Measurements from ENCODE around the gene DPYSL4. TPM values are rescaled to one million over a fixed set of nuclear protein-coding genes. Genes with fewer than 3 reads are reported as not detected.

DPYSL4 gene
- total RNA-seq, 1 donor from 2014 or later, result 0.53 TPM

DNA sequence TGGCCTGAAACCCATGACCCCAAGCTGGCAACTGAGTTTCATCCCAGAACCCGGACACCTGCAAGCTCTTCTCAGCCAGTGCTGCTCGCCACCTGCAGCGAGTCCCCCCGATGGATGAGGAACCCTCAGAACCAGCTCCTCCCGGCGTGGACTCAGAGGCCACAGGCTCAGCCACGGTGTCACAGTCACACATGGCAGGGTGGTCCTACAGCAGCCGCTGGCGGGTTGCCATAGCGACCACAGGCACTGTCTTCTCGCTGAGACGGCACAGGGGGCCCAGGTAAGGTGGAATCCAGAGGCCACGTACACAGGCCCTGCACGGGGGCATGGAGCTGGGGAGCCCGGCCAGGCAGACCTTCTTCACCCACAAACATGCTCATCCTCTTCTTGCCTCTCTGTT, 53.4 kb downstream of the DPYSL4 start:
- ChIA-PET CTCF (no interaction called here), POLR2A (no interaction called here)
- no peak overlapping the region for H3K27ac Mint-ChIP-seq
- no peaks in the 10 kb centered on the region for H3K4me1 Mint-ChIP-seq
- TF ChIP-seq, protein P1, sequence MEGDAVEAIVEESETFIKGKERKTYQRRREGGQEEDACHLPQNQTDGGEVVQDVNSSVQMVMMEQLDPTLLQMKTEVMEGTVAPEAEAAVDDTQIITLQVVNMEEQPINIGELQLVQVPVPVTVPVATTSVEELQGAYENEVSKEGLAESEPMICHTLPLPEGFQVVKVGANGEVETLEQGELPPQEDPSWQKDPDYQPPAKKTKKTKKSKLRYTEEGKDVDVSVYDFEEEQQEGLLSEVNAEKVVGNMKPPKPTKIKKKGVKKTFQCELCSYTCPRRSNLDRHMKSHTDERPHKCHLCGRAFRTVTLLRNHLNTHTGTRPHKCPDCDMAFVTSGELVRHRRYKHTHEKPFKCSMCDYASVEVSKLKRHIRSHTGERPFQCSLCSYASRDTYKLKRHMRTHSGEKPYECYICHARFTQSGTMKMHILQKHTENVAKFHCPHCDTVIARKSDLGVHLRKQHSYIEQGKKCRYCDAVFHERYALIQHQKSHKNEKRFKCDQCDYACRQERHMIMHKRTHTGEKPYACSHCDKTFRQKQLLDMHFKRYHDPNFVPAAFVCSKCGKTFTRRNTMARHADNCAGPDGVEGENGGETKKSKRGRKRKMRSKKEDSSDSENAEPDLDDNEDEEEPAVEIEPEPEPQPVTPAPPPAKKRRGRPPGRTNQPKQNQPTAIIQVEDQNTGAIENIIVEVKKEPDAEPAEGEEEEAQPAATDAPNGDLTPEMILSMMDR (IDR thresholded peaks at IDR 0.05), result no peak
- no peaks in the 10 kb centered on the region for H3K27me3 Mint-ChIP-seq
- no peak for ATAC-seq (ENCODE audit: low read depth)
- no peaks in the 10 kb centered on the region for H3K36me3 Mint-ChIP-seq (ENCODE audit: low read depth)
- H3K4me3 Mint-ChIP-seq, result no peak overlapping the region
- intact Hi-C loops (cut with micrococcal nuclease), result no loop called here
- H3K9me3 Mint-ChIP-seq, result no peaks in the 10 kb centered on the region
- no peak for DNase-seq

DNA sequence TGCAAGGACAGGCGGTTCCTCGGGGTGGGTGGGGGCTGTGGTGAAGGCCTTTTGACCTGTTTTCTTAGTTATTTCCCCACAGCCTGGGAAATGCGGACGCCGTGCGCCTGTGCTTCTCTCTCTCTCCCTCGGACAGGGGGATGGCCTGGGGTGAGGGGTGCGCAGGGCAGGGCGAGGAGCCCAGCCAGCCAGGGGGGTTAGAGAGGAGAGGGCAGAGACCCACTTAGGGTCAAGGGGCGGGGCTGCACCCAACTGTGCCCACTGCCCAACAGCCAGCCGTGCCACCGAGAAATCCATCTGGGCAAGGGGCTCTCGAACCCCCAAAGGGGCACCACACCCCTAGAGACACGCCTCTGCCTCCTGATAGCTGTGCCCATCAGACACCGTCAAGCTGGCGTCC, 53.8 kb downstream of the DPYSL4 start:
- no peak overlapping the region for H3K4me3 Mint-ChIP-seq
- no peaks in the 10 kb centered on the region for H3K36me3 Mint-ChIP-seq (ENCODE audit: low read depth)
- DNase-seq (no peak), ATAC-seq (ENCODE audit: low read depth) (no peak)
- H3K4me1 Mint-ChIP-seq, result no peaks in the 10 kb centered on the region
- TF ChIP-seq, protein P1 (IDR thresholded peaks at IDR 0.05), result no peak
- ChIA-PET CTCF (no interaction called here), POLR2A (no interaction called here)
- intact Hi-C loops (cut with micrococcal nuclease), result no loop called here
- no peak overlapping the region for H3K27ac Mint-ChIP-seq
- H3K27me3 Mint-ChIP-seq, result no peaks in the 10 kb centered on the region
- H3K9me3 Mint-ChIP-seq, result no peaks in the 10 kb centered on the region

DNA sequence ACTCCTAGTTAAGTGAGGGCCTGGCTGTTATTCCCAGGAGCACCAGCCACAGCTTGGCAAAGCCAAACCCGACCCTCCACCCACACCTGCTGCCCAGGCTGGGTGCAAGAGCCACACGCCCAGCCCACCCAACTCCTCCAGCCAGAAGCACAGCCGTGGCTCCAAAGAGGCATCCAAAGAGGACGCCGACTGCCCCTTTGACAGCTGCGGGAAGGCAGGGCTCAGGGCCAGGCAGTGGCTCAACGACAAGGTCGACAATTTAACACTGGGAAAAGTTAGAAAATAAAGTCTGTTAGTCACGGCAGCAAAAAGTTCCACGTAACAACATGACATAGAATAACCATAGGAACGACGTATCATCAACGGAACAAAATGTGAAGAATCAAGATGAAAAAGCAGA, 54.3 kb downstream of the DPYSL4 start:
- Mint-ChIP-seq H3K9me3 (no peaks in the 10 kb centered on the region), H3K36me3 (ENCODE audit: low read depth) (no peaks in the 10 kb centered on the region), H3K27ac (no peak overlapping the region), H3K27me3 (no peaks in the 10 kb centered on the region), H3K4me1 (no peaks in the 10 kb centered on the region), H3K4me3 (no peak overlapping the region)
- ATAC-seq (ENCODE audit: low read depth) (no peak), DNase-seq (no peak)
- CTCF ChIA-PET, result no interaction called here
- intact Hi-C loops (cut with micrococcal nuclease), result no loop called here
- TF ChIP-seq, protein P1 (IDR thresholded peaks at IDR 0.05), result no peak
- POLR2A ChIA-PET, result no interaction called here

DNA sequence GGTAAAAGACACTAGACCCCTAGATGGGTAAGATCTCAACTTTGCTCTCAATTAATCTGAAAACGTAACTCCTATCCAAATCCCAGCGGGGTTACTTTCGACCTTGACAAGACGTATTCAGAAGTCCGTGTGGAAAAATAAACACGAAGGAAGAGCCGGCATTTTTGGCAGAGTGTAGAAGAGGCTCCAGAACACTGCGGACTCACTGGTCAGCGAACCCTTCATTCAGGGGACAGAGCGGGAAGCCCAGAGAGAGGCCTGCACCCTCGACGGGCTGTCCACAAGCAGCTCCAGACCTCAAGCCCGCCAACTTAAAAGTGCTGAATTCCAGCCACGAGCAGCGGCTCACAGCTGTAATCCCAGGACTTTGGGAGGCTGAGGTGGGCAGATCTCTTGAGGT, 54.7 kb downstream of the DPYSL4 start:
- Mint-ChIP-seq H3K9me3 (no peaks in the 10 kb centered on the region), H3K4me1 (no peaks in the 10 kb centered on the region), H3K27me3 (no peaks in the 10 kb centered on the region), H3K36me3 (ENCODE audit: low read depth) (no peaks in the 10 kb centered on the region), H3K27ac (no peak overlapping the region), H3K4me3 (no peak overlapping the region)
- CTCF ChIA-PET, result no interaction called here
- ATAC-seq (ENCODE audit: low read depth) (no peak), DNase-seq (no peak)
- POLR2A ChIA-PET, result no interaction called here
- TF ChIP-seq, protein P1 (IDR thresholded peaks at IDR 0.05), result no peak
- intact Hi-C loops (cut with micrococcal nuclease), result no loop called here

DNA sequence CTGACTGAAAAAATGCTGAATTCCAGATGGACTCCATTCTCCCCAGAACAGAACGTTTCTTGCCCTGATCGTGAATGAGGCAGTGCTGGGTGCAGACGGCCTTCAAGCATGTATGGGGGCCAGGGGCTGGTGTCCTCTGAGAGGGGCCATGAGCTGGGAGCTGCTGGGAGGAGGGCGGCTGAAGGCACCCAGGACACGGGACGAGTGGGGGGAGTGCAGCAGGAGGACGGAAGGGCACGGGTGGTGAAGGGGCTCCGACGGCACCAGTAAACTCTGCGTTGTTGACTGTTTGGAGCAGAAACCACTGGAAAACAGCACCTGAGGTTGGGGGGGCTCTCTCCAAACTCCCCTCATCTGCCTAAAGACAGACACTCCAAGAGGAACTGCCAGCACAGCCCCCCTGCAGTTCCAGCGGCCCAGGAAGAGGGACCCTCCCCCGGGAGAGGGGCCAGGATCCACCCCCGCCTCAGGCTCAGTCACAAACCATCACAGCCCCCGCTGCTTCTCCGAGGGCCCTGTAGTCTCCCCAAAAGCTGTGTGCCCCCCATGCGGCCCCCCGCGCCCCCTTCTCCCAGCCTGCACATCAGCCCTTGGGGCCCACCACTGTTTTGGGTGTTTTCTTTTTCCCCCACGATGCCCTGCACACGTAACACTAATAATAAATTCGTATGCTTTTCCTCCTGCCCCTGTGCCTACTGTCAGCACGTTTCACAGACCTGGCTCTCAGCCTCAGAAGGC, 55.5 kb downstream of the DPYSL4 start:
- Mint-ChIP-seq H3K4me3 (no peak overlapping the region), H3K4me1 (no peaks in the 10 kb centered on the region), H3K36me3 (ENCODE audit: low read depth) (no peaks in the 10 kb centered on the region), H3K27me3 (no peaks in the 10 kb centered on the region), H3K9me3 (no peaks in the 10 kb centered on the region), H3K27ac (no peak overlapping the region)
- POLR2A ChIA-PET, result no interaction called here
- ATAC-seq (ENCODE audit: low read depth), result no peak
- intact Hi-C loops (cut with micrococcal nuclease), result no loop called here
- CTCF ChIA-PET, result no interaction called here
- TF ChIP-seq, protein P1 (IDR thresholded peaks at IDR 0.05), result no peak
- DNase-seq, result no peak

Measured in activated B cell treated with CpG ODN at 0.5 μM for 24 hours (primary cell).